ENCODE measurements around the gene CCDC142.

The CCDC142 gene

DNA sequence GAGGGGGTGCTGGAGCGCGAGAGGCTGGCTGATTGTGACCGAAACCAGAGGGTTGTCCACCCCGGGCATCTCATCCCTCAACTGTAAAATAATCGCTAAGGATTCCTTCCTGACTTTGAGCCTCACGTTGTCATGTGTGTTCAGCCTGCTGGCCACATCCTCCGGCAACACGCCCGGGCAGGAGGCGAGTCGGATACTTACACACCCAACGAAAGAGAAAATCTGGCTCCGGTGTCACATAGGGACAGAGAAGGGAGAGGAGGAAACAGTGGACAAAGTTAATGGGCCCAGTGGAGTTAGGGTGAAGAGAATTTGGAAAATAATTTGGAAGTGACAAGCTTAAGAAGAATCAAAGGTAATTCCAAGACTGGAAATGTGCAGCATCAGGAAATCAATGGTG, 33.9 kb upstream of the CCDC142 start:
- H2AFZ ChIP-seq (ENCODE audit: low read length): no peak overlapping the region
- no peak overlapping the region for H3K27ac ChIP-seq (ENCODE audit: low read length)
- H3K4me3 ChIP-seq (ENCODE audit: low read length): no peak overlapping the region
- no peak overlapping the region for H3K4me2 ChIP-seq (ENCODE audit: low read depth, low read length)
- peaks cover 4% of the 10 kb centered on the region; the same call in 1 of the 2 replicates for H3K4me1 ChIP-seq (ENCODE audit: low read length)
- H3F3A ChIP-seq (ENCODE audit: insufficient read depth, low read length): no peaks in the 10 kb centered on the region
- no peaks in the 10 kb centered on the region for H3K79me2 ChIP-seq (ENCODE audit: low read length)
- no peaks in the 10 kb centered on the region for H3K9me2 ChIP-seq (replicated peaks; ENCODE audit: insufficient read depth, low read length)
- H3K27me3 ChIP-seq (replicated peaks; ENCODE audit: insufficient read depth, low read length): peaks cover 79% of the 10 kb centered on the region
- H3K9ac ChIP-seq (ENCODE audit: low read length): no peak overlapping the region
- H3K9me3 ChIP-seq (replicated peaks; ENCODE audit: insufficient read depth, low read length): no peaks in the 10 kb centered on the region
- no peaks in the 10 kb centered on the region for H4K20me1 ChIP-seq (ENCODE audit: insufficient read depth, low read length)
- TF ChIP-seq, protein P1, sequence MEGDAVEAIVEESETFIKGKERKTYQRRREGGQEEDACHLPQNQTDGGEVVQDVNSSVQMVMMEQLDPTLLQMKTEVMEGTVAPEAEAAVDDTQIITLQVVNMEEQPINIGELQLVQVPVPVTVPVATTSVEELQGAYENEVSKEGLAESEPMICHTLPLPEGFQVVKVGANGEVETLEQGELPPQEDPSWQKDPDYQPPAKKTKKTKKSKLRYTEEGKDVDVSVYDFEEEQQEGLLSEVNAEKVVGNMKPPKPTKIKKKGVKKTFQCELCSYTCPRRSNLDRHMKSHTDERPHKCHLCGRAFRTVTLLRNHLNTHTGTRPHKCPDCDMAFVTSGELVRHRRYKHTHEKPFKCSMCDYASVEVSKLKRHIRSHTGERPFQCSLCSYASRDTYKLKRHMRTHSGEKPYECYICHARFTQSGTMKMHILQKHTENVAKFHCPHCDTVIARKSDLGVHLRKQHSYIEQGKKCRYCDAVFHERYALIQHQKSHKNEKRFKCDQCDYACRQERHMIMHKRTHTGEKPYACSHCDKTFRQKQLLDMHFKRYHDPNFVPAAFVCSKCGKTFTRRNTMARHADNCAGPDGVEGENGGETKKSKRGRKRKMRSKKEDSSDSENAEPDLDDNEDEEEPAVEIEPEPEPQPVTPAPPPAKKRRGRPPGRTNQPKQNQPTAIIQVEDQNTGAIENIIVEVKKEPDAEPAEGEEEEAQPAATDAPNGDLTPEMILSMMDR (IDR thresholded peaks at IDR 0.05; ENCODE audit: low read length): no peak
- TF ChIP-seq EZH2 (optimal IDR thresholded peaks at IDR 0.05; ENCODE audit: low read depth, low read length): no peak
- TF ChIP-seq EZH2phosphoT487 (IDR thresholded peaks at IDR 0.05; ENCODE audit: low read length): no peak
- DNase-seq: no peak
- no peaks in the 10 kb centered on the region for H3K36me3 ChIP-seq (replicated peaks; ENCODE audit: insufficient read depth, low read length)

DNA sequence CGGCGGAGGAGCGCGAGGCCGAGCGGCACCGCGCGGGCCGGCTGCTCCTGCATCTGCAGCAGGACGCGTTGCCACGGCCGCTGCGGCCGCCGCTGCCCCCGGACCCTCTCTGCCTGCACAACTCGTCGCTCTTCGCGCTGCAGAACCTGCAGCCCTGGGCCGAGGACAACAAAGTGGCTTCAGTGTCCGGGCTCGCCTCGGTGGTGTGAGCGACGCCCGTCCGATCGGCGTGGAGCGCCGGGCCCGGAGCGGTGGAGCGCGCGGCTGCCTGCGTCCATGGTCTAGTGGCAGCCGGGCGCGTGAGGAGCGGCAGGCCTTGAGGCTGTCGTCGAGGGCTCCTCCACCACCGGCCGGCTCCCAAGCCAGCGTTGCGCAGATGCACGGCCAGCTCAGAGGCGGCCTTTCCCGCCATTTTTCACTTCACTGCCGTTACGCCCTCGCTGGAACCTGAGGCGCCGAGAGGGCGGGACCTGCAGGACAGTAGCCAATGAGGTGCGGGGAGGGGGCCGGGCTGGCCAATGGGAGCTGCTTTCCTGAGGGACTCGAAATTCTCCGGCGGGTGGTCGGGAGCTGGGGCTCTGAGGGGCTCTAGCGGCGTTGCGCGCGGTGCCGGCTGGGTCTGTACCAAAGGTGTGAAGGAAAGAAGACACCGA, 33.3 kb upstream of the CCDC142 start:
- no peaks in the 10 kb centered on the region for H4K20me1 ChIP-seq (ENCODE audit: insufficient read depth, low read length)
- H3K9ac ChIP-seq (ENCODE audit: low read length): no peak overlapping the region
- no peak overlapping the region for H2AFZ ChIP-seq (ENCODE audit: low read length)
- TF ChIP-seq, protein P1 (IDR thresholded peaks at IDR 0.05; ENCODE audit: low read length): no peak
- no peak for TF ChIP-seq EZH2phosphoT487 (IDR thresholded peaks at IDR 0.05; ENCODE audit: low read length)
- TF ChIP-seq EZH2 (optimal IDR thresholded peaks at IDR 0.05; ENCODE audit: low read depth, low read length): no peak
- H3K4me3 ChIP-seq (ENCODE audit: low read length): no peak overlapping the region
- no peaks in the 10 kb centered on the region for H3K36me3 ChIP-seq (replicated peaks; ENCODE audit: insufficient read depth, low read length)
- no peak overlapping the region for H3K27ac ChIP-seq (ENCODE audit: low read length)
- DNase-seq: no peak
- no peaks in the 10 kb centered on the region for H3K9me2 ChIP-seq (replicated peaks; ENCODE audit: insufficient read depth, low read length)
- H3K4me2 ChIP-seq (ENCODE audit: low read depth, low read length): no peak overlapping the region
- H3K79me2 ChIP-seq (ENCODE audit: low read length): no peaks in the 10 kb centered on the region
- H3K27me3 ChIP-seq (replicated peaks; ENCODE audit: insufficient read depth, low read length): peaks cover 85% of the 10 kb centered on the region
- H3K9me3 ChIP-seq (replicated peaks; ENCODE audit: insufficient read depth, low read length): no peaks in the 10 kb centered on the region
- H3K4me1 ChIP-seq (ENCODE audit: low read length): peaks cover 4% of the 10 kb centered on the region; the same call in 1 of the 2 replicates
- no peaks in the 10 kb centered on the region for H3F3A ChIP-seq (ENCODE audit: insufficient read depth, low read length)

DNA sequence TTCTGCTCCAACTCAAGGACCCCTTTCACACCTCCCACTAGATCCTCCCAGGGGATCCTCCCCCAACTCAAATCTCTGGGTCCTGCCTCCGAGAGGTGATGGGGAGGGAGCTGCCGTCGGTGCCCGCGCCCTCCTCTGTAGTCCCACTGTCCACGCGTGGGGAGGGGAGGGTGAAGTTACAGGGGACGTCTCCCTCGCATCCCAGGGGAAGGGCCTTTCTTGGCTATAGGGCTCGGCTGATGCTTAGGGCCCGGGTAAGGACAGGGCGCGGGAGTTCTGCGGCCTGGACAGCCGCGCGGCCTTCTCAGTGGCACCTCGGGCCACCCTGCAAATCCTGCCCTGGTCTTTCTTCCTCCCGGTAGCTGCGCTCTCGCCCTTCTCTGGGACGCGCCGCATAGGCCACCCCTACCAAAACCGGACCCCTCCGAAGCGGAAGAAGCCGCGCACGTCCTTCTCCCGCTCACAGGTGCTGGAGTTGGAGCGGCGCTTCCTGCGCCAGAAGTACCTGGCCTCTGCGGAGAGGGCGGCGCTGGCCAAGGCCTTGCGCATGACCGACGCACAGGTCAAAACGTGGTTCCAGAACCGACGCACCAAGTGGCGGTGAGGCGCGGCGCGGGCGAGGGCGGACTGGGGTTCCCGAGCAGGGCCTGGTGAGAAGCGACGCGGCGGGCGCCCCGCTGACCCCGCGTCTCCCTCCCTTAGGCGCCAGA, 32.6 kb upstream of the CCDC142 start:
- Histone ChIP-seq H3K9me2 (replicated peaks; ENCODE audit: insufficient read depth, low read length) (no peaks in the 10 kb centered on the region), H3K36me3 (replicated peaks; ENCODE audit: insufficient read depth, low read length) (no peaks in the 10 kb centered on the region), H3K9me3 (replicated peaks; ENCODE audit: insufficient read depth, low read length) (no peaks in the 10 kb centered on the region), H3F3A (ENCODE audit: insufficient read depth, low read length) (no peaks in the 10 kb centered on the region), H3K4me2 (ENCODE audit: low read depth, low read length) (no peak overlapping the region), H3K4me3 (ENCODE audit: low read length) (no peak overlapping the region), H2AFZ (ENCODE audit: low read length) (no peak overlapping the region), H3K79me2 (ENCODE audit: low read length) (no peaks in the 10 kb centered on the region), H3K4me1 (ENCODE audit: low read length) (peaks cover 4% of the 10 kb centered on the region; the same call in 1 of the 2 replicates), H3K27ac (ENCODE audit: low read length) (no peak overlapping the region), H4K20me1 (ENCODE audit: insufficient read depth, low read length) (no peaks in the 10 kb centered on the region), H3K27me3 (replicated peaks; ENCODE audit: insufficient read depth, low read length) (peaks cover 89% of the 10 kb centered on the region), H3K9ac (ENCODE audit: low read length) (no peak overlapping the region)
- no peak for DNase-seq
- TF ChIP-seq, protein P1 (IDR thresholded peaks at IDR 0.05; ENCODE audit: low read length): no peak
- TF ChIP-seq EZH2phosphoT487 (IDR thresholded peaks at IDR 0.05; ENCODE audit: low read length) (no peak), EZH2 (optimal IDR thresholded peaks at IDR 0.05; ENCODE audit: low read depth, low read length) (no peak)

Data from MM.1S (cell line).